ENCODE results near the gene MSRB1.
"Not testable (repeated sequence)": the region's sequence is repeated elsewhere in the genome, so short reads cannot be mapped to it uniquely, and the experiment has no call there.

The MSRB1 gene

DNA sequence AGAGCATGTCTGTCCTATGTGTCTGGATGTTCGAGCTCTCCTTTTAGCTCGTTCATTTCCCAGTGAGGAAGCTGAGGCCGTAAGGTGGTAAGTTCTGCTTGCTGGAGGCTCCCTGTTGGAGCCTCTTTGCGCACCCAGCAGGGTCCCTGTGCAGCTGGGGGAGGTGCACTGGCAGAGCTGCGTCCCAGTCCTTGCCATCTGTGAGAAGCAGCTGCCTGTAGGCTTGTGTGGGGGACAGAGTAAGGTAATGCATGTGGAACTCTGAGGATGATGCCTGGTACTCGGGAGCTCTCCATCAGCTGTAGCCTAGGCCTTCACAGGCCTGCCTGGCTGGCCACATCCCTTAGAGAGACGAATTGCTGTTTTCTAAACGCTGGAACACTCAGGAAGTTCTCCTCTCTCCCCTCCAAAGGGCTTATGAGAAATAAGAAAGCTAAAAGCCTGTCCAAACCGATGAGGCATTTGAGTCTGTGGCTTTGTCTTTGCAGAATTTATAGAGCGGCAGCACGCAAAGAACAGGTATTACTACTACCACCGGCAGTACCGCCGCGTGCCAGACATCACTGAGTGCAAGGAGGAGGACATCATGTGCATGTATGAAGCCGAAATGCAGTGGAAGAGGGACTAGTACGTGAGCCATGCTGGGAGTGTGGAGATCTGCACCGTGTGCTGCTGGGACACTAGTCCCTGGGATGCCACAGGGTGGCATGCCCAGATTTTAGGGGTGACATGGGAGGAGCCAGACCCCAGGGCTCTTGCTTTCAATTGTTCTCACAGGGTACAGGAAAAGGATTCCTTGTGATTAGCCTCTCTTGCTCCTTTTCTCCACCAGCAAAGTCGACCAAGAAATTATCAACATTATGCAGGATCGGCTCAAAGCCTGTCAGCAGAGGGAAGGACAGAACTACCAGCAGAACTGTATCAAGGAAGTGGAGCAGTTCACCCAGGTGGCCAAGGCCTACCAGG lies 17.9 kb upstream of the MSRB1 start:
- DNase-seq, result peak; percentile 44

- DNase-seq, result peak; percentile 93
These were observed 16.5 kb upstream of the MSRB1 start, which contains the start of gene NDUFB10 for GRCh38 chr16:1959269-1960039. NDUFB10 (plus strand) TSS chr16:1959538; CDS start chr16:1959625, 87 bp downstream.

GRCh38 chr16:1958715-1959268 lies 15.8 kb upstream of the MSRB1 start:
- DNase-seq, result no peak

GRCh38 chr16:1958143-1958491 lies 15.1 kb upstream of the MSRB1 start:
- DNase-seq, result not testable (repeated sequence)

DNA sequence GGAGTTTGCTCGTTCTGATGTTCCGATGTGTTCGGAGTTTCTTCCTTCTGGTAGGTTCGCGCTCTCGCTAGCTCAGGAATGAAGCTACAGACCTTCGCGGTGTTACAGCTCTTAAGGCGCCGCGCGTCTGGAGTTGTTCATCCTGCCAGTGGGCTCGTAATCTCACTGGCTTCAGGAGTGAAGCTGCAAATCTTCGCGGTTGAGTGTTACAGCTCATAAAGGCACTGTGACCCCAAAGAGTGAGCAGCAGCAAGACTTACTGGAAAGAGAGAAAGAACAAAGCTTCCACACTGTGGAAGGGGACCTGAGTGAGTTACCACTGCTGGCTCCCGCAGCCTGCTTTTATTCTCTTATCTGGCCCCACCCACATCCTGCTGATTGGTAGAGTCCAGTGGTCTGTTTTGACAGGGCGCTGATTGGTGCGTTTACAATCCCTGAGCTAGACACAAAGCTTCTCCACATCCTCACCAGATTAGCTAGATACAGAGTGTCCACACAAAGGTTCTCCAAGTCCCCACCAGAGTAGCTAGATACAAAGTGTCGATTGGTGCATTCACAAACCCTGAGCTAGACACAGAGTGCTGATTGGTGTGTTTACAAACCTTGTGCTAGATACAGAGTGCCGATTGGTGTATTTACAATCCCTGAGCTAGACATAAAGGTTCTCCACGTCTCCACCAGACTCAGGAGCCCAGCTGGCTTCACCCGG lies 14.6 kb upstream of the MSRB1 start:
- not testable (repeated sequence) for DNase-seq

DNA sequence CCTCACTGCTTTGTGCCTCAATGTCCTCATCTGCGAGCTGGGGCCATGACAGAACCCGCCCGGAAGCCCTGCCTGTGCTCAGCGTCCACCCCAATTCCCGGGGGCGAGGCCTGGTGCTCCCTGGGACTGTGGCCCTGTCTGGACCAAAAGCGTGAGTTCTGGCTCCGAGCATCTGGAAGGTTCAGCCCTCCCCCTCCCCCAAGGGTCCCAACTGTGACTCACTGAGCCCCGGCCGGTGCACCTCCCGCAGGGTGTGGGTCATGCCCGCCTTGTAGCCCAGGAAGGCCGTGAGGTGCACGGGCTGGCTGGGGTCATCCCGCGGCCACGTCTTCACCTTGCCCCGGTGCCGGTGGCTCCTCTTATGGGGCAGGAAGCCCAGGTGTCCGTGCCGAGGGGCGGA lies 10.7 kb upstream of the MSRB1 start:
- DNase-seq, result no peak

- DNase-seq, result no peak
These were observed 7.6 kb upstream of the MSRB1 start for GRCh38 chr16:1950559-1950958.

GRCh38 chr16:1950047-1950446 lies 7.0 kb upstream of the MSRB1 start:
- no peak for DNase-seq

DNA sequence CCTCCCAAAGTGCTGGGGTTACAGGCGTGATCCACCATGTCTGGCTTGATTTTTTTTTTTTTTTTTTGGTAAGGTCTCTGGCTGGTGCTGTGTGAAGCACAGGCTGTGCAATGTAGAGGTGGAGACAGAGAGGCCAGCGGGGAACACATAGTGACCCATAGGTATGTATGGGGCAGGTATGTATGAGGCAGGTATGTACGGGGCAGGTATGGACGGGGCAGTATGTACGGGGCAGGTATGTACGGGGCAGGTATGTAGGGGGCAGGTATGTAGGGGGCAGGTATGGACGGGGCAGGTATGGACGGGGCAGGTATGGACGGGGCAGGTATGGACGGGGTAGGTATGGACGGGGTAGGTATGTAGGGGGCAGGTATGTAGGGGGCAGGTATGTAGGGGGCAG lies 6.5 kb upstream of the MSRB1 start:
- DNase-seq, result no peak

DNA sequence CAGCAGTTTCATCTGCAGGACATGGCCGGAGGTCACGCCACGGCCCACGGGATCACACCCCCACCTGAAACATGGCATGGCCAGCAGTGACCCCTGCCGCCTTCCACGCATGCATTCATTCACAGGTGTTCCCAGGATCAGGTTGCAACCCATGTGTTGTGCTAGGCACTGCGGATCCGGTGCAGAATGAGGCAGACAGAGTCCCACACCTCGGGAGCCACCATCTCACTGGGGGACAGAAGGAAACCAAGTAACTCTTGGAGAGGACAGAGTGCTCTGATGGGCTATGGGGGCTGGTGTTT lies 4.3 kb upstream of the MSRB1 start:
- no peak for DNase-seq

- no peak for DNase-seq
These were observed 3.7 kb upstream of the MSRB1 start for GRCh38 chr16:1946495-1947368.

DNA sequence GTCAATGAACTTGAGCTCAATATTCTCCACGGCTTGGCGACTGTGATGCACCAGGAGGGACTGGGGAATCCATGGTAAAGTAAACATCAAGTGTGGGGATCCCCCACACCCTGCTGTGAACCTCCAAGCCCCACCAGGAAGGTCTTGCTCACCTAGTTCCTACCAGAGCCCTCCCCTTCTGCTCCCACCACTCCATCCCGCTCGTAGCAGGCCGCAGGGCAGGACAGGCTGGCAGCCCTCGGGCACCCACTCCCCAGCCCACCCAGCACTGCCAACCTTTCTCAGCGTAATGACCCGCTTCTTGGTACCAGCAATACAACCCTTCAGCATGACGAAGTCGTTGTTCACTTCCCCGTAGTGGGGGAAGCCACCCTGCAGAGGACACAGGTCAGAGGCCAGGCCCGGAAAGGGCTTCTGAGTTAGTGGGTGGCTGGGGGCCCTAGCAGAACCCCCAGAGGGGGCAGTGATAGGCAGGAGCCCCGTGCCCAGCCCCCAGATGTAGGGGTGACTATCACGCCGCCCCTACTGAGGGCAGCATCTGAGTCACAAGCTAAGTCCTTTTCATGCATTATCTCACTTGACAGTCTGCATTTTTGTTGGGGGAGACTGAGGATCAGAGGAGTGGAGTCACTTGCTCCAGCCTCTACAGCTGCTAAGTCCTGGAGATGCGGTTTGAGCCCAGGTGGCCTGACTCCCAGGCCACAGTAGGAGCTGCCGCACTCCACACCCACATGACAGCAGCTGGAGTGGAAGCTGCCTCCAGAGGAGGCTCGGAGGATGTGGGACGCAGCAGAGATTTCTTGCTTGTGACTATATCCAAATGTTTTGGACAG lies 2.8 kb upstream of the MSRB1 start:
- no peak for DNase-seq

- DNase-seq, result no peak
These were observed 1.7 kb upstream of the MSRB1 start for GRCh38 chr16:1944612-1945199.

DNA sequence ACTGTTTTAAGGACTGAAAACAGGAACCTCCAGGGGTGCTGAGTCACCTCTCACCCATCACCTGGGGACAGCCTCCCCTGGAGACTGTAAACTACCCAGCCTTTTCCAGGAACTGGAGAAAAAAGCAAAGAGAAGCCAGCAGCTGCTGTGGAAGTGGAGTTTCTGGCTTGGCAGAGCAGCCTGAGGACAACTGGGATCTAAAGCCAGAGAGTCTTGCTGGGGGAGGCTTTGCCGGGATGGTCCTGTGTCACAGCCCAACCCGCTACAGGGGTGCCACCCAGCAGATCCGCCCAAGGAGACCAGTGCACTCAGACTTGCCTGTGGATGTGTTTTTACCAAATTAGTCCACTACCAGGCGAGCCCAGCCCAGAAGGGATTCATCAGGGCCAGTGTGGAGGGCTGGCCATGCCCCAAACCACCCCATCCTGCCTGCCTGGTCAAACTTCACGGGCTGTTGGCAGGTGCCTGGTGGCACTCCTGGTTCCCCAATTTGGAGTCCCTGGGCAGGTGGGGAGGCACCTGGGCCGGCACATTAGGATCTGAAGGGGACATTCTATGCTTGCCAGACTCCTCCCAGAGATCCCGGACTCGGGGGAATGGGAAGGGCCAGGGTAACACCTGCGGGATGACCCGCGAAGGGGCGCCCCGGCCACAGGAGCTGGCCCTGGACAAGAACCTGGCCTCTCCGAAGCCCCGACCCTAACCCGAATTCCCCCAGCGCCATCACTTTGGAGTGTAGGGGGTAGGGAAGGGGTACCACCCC lies 771 bp downstream of the MSRB1 start:
- no peak for DNase-seq

DNA sequence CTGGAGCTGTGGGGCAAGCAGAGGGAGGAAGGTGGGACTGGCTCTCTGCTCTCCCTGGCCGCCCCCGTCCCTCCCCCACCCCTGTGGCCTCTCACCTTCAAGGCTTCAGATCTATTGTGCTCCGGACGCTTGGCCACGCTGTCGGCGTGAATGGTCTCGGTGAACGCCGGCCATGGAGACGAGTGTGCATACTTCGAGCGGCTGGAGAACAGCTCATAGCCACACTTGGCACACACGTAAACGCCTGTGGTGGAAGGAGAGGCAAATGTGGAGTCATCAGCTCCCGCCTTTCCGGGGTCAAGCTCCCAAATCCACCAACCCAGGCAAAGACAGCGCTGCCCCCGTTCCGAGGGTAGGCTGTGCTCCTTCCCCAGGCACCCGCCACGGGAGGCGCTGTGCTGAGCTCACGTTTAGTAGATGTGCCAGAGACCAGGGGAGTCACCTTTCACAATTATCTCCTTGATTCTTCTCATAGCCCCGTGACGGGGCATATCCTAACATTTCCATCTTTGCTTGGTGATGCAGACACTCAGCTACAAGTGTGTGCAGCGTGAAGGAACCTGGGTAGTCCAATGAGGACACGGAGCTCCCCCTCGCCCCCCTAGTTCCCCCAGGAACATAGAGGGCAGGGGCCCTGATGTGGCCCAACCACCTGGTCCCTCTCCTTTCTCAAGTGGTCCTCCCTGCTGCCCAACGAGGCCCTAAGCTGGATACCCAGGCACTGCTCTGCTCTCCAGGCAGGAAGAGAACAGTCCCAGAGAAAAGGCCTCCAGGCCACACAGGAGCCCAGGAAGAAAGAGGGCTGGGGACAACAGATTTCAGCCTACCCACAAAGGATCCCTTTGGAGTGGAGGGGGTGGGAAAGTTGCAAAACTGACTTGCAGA lies 1.6 kb downstream of the MSRB1 start:
- no peak for DNase-seq

DNA sequence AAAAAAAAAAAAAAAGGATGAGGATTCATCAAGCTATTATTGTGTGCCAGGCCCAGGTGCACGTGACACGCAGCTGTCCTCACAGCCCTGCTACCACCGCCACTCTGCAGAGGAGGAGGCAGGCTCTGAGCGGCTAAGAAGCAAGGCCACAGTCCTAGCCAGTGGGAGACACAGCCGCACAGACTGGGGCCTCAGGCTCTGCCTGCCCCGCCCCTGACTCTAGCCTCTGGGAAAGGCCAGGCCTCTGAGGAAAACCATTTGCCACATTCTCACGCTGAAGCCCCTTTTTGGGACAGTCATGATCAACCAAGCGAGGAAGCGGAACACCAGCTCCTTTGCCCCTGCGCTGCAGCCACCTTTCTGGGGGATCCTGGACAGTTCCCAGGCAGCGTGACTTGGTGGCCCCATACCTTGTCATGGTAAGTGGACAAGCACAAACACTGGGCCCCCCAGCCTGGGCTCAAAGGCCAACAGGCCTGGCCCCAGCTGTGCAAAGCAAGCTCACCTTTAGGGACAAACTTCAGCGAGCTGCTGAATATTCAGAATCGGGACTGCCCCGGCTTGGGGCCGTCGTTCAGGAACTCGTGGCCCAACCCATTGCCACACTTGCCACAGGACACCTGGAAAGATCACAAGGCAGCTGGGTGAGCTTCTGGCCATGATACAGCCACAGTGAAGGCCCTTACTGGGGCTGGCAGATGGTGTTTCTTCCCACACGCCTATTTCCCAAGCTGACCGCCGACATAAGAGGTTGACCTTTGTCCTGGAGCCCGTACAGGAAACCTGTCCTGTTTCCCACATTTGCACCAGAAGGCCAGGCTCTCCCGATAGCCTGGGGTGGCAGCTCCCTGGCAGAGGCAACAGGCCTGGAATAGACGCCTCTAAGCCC lies 2.5 kb downstream of the MSRB1 start:
- no peak for DNase-seq

DNA sequence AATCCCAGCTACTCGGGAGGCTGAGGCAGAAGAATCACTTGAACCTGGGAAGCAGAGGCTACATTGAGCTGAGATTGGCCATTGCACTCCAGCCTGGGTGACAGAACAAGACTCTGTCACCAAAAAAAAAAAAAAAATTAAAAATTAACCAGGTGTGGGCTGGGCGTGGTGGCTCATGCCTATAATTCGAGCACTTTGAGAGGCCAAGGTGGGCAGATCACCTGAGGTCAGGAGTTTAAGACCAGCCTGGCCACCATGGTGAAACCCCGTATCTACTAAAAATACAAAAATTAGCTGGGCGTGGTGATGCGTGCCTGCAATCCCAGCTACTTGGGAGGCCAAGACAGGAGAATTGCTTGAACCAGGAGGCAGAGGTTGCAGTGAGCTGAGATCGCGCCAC lies 3.2 kb downstream of the MSRB1 start:
- DNase-seq, result not testable (repeated sequence)

GRCh38 chr16:1938910-1939309 lies 4.1 kb downstream of the MSRB1 start:
- no peak for DNase-seq

Data from CD4-positive, alpha-beta T cell treated with Interleukin-12 subunit alpha and Interleukin-12 subunit beta, for 1 hour (primary cell).